Activated CD4-positive, alpha-beta T cell treated with anti-CD3 and anti-CD28 coated beads for 1 hour (primary cell): ENCODE results near the gene PPP1R15B.

Experiments
- DNase-seq: peaks from one replicate; pipeline ENCODE4 v3.0.0-alpha.2; 2020

Gene PPP1R15B

DNA sequence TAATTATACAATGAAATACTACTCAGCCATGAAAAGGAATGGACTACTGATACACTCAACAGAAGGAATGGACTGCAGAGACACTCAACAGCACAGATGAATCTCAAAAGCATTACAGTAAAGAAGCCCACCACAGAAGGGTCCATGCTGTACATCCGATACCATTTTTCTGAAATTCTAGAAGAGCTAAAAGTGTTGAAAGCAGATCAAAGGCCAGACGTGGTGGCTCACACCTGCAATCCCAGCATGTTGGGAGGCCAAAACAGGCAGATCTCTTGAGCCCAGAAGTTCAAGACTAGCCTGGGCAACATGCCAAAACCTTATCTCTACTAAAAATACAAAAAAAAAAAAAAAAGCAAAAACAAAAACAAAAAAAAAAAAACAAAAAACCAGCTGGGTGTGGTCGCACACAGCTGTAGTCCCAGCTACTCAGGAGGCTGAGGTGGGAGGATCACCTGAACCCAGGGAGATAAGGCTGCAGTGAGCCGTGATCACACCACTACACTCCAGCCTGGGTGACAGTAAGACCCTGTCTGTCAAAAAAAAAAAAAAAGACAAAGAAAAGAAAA, 15.5 kb downstream of the PPP1R15B start:
- no peak for DNase-seq

DNA sequence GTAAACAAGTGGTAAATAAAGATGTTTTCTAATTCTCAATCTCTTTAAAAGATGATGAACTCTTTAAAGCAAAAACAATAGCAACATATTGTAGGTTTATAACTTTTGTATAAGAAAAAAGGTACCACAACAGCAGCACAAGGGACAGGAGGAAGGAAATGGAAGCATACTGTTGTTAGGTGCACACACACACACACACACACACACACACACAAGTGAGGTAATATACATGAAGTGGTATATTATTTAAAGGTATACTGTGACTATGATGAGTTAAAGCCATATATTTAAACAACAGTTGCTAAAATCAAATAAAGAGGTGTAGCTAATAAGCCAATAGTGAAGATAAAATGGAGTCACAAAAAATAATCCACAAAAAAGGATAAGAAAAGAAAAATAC, 20.0 kb downstream of the PPP1R15B start:
- no peak for DNase-seq

- no peak for DNase-seq
Observed at GRCh38 chr1:204390751-204391466, 20.7 kb downstream of the PPP1R15B start.

- no peak for DNase-seq
Observed at GRCh38 chr1:204385727-204386126, 25.9 kb downstream of the PPP1R15B start.

GRCh38 chr1:204384636-204385352, 26.8 kb downstream of the PPP1R15B start:
- no peak for DNase-seq

DNA sequence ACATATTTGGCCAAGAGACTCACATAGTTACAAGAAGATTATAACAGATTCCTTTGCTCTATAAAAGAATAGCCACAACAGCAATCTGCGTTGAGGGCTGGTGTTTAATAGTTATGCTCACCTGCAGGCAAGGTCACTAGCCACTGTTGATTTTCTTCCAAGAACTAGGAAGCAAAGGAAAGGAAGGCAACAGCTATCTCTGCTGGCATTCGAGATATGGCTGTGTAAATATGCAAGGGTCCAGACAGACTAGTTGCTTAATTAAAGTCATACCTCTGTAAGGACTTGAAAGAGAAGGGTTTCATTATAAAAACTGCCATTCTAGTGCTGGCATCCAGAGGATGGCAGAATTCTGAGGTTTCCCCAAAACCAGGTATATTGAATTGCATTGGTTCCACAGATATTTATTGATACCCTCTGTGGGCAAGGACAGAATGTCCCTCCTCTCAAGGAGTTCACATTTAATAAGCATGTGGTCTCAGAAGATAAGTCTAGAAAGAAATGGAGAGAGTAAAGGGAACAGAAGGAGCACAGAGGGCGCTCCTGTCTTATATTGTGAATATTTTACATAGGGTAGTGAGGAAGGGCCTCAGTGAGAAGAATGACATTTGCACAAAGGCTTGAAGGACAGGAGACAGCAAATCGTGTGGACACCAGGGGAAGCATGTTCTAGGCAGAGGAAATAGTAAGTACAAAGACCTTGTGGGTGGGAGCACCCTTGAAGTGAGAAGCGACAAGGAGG, 28.3 kb downstream of the PPP1R15B start:
- DNase-seq, result no peak

- no peak for DNase-seq
Observed at GRCh38 chr1:204382714-204383083, 28.9 kb downstream of the PPP1R15B start.

DNA sequence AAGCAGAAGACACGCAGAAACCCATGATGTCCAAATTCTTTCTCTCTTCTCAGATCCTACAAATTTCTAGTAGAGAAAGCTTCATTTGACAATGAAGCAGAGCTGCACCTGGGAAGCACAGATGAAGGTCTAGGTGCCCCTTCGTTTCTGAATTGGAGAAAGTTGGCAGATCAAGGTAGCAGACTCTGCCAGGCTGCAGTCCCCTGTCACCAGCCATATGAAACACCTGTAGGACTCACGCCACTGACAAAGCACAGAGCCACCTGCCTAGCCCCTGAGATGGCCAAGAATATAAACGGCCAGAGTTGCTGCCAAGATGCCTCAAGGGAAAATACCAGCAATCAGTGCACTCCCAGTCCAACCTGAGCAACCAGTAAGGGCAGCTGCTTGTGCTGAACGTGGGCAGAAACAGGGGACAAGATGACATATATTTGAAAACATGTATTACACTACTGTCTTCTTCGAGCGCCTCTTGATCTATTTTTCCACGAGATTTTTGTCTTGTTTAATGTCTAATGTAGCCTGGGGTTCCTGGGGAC, 31.3 kb downstream of the PPP1R15B start:
- no peak for DNase-seq

- peak; percentile 38 for DNase-seq
Observed at GRCh38 chr1:204377800-204378668, 33.6 kb downstream of the PPP1R15B start.

DNA sequence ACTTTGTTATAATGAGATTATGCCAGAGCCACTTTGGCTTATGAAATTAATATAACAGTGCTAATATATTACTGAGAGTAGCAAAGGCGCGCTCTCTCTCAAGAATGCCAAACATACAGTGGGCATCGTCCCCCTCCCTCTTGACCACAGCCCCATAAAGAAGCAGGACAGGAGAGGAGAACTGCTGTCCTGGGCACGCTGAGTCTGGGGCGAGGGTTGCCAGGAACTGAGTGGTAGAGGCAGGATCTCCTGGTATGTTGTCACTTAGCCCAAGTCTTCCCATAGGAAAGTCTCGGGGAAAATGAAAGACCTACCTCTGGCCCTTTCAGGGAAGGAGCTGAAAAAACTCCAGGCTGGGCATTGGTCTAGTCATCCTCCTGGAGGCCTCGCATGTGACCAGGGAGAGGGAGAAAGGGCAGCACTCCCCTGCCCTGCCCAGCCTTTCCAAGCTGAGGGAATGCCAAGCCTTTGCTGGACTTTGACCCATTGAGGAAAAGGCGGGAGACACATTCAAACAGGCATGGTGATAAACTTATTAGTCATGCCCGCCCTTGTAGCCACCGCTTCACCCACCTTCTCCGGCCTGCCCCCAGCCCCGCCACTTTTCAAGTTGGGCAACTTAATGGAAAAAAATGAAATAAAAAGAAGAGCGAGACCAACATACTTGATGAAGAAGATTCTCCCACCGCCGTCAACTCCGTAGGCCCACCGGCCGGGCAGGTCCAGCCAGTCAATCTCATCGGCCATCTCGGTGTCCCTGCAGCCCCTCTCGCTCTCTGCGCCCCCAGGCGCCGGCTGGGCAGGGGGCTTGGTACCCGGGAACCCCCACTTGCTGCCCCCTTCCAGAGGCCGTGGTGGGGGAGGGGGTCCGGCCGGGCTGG, 34.5 kb downstream of the PPP1R15B start:
- DNase-seq, result no peak

GRCh38 chr1:204376465-204376864, 35.2 kb downstream of the PPP1R15B start:
- no peak for DNase-seq

DNA sequence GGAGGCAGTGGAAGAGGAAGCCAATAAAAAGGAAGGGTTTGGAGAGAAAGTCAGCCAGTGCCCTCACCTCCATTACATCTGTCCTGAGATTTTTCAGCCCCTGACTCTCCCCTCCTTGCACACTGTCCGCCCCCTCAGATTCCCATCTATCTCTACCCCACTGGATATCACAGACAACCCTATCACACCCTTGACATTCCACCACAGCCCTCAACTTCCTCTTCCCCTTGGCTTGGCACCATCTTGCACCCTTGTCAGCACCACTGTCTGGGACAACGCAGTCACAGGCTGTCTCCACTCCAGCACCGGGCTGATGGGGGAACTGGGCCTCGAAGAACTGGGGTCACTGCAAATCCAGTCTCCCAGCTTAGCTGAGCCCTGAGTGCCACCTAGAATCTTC, 37.7 kb downstream of the PPP1R15B start:
- DNase-seq, result no peak

DNA sequence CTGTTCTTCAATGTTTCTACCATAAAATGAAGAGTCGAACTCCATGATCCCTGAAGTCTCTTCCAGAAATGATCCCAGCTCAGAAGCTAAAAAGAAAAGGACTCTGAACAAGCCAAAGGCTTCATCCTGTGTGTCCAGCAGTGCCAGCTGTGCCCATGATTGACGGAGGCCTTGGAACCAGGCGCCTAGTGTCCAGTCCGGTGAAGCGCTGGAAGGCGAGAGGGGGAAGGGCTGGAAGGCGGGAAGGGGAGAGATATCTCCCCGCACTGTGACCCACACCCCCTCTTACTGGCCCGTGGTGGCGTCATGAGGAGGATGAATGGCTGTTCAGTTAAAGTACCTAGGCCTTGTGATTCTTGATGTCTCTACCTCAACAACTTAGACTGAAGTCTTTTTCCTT, 41.4 kb downstream of the PPP1R15B start:
- DNase-seq, result no peak

DNA sequence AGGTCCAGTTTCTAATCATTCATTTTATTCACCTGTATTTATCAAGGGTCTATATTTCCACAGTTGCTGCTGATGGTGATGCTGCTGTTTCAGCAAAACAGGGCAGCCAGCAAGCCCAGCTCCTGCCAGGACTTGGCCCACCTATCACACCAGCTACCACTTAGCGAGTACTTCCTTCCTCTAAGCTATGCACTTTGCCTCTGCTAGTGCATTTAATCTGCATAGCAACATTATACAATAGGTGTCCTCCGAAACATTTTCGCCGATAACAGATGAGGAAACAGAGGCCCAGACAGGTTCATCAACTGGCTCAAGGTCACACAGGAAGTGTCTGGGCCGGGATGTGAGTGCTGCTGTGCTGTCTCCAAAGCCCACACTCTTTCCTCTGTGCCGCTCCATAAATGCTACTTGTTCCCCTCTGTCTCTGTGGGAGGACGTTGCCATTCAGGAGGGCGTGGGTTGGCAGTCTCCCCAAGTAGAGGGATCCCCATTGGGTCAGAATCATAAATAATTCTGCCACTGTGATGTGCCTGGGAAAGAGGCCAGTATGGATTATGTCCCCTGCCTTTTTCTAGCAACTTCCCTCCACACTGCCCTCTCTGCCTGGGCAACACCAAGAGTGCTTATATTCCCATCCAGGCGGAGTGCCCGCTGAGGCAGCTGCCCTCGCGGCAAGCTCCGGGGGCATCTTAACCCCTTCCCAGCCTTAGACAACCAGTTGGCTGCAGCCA, 42.5 kb downstream of the PPP1R15B start:
- no peak for DNase-seq

DNA sequence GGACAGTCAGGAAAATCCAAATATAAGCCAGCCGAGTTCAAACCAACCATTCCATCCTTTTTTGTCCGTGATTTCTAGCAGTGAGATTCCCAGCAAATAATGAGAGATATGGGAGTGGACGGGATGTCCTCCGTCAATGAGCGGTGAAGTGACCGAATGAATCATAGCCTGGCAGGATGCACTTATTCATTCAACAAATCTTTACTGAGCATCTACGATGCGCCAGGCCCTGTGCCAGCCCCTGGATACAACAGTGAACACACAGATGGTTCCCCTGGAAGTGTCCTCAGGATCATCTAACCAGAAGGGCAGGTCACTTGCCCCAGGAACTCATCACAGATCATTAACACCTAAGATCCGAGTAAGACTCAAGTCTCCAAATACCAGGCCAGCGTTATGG, 43.7 kb downstream of the PPP1R15B start:
- no peak for DNase-seq

DNA sequence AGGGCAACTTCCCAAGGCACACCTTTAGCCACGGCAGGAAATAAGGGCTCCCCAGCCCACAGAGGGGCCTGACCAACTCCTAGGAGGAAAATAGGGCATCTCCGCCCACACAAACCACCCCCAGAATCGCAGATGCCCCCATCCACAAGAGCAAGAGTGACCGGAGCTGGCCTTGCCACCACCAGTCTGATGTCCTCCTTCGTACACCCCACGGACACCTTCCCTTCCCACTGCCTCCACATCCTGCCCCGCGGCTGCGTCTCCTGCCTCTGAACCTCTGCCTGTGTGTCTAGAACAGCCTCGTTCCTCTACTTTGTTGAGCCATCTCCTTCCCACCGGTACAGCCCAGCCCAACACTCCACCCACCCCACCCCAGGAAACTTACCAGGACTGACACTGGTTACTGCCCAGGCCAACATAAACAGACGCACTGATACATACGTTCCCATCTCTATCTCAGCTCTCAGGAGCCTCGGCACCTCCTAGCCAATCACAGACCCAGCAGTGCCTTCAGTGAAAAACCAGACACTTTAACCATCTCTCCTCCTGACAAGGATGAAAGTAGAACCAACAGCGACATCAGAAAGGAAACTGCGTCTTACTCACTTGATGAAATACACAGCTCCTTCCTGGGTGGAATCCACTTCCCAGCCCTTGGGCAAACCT, 44.3 kb downstream of the PPP1R15B start:
- no peak for DNase-seq

- DNase-seq, result no peak
Observed at GRCh38 chr1:204366759-204367158, 44.9 kb downstream of the PPP1R15B start.

DNA sequence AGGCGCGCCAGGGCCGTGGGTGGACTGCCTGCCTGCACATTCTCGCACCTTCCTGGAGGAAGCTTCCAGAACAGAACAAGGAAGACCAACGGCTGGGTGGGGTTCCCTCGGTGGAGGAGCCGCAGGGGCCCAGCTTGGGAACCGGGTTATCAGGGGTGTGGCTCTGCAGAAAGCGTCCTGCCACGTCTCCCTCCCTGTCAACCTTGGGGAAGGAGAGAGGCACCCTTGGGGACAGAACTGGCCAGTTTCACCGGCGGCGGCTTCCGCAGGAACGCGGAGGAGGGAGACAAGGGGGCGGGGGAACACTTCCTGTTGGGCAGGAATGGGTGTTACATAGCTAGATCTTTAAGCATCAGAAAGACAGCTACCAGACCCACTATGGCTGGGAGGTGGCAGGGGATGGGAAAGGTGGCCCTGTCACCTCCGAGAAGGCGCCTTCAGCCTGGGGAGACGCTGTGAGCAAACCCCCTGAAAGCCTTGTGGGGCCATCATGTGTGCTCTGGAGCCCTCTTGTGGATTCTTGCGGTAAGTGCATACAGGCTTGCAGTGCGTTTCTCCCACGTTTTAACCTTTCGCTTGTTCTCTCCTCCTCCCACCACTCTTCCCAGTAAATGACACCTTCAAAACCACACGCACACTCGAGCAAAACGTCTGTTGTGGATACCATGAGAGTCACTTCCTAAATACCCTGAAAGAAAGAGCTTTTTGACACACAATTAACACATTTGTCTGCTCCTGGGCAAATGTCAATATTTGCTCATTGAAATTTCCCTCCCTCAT, 48.1 kb downstream of the PPP1R15B start:
- DNase-seq, result peak; percentile 59

- no peak for DNase-seq
Observed at GRCh38 chr1:204362984-204363334, 48.7 kb downstream of the PPP1R15B start.
